Mammary epithelial cell (primary cell): Measurements from ENCODE around the gene PRKCZ.

ENCODE experiments used
- CTCF ChIP-seq, 2 donors: IDR thresholded peaks in 1 of 2; conservative IDR thresholded peaks in 1 of 2; 2 replicates each; pipeline ENCODE4 v1.5.1; 2011 to 2012; ENCODE audit warnings: inconsistent platforms in 2 of 2, low read length in 2 of 2, mild to moderate bottlenecking in 2 of 2, control low read depth in 1 of 2, low read depth in 1 of 2; ENCODE audit not compliant: insufficient read depth in 1 of 2; ENCODE audit errors: extremely low read depth in 1 of 2
- EZH2 ChIP-seq: IDR thresholded peaks from 2 replicates; pipeline ENCODE4 v1.6.1; 2012; ENCODE audit warnings: low read length, inconsistent platforms, borderline replicate concordance

GRCh38 chr1:2181752-2182151 lies 131.5 kb downstream of the PRKCZ start:
- TF ChIP-seq CTCF (conservative IDR thresholded peaks at IDR 0.05 in 1 of 2, IDR thresholded peaks at IDR 0.05 in 1 of 2; ENCODE audit: extremely low read depth in 1 of 2, insufficient read depth in 1 of 2, low read depth in 1 of 2, low read length in 2 of 2) (no peak), EZH2 (no peak)
